HEK293 (cell line): ENCODE data around the gene GPR4.

Experiments used
- CTCF ChIA-PET: fragments of 350-600 bp; formaldehyde crosslinking; extraction: SDS; loops from one replicate; lab custom pipeline; 2021; ENCODE audit warnings: antibody characterized with exemption; lab: Yijun Ruan, JAX
- POLR2A ChIA-PET: fragments of 300-600 bp; formaldehyde crosslinking; extraction: SDS; loops from one replicate; lab custom pipeline; 2020; ENCODE audit warnings: antibody characterized with exemption, inconsistent platforms; lab: Yijun Ruan, JAX
- H3K27ac ChIP-seq: fragments of 200-500 bp; sonication (Bioruptor generic); 2 replicates; pipeline ENCODE4 v1.5.1; 2014; ENCODE audit warnings: low read depth, low read length, control low read depth, inconsistent platforms; ENCODE audit errors: extremely low read depth
- H3K36me3 ChIP-seq, 2 experiments: fragments of 200-500 bp in 1 of 2; sonication (Bioruptor generic) in 1 of 2; 1 replicate in 1 of 2; 2 replicates in 1 of 2; pipeline ENCODE4 v1.5.1; 2014 to 2017; ENCODE audit warnings: inconsistent platforms in 2 of 2, low read length in 2 of 2; ENCODE audit not compliant: control insufficient read depth in 2 of 2, insufficient read depth in 1 of 2
- H3K4me1 ChIP-seq: fragments of 200-500 bp; sonication (Bioruptor generic); 2 replicates; pipeline ENCODE4 v1.5.1; 2014; ENCODE audit warnings: mild to moderate bottlenecking, low read length, inconsistent platforms; ENCODE audit not compliant: control insufficient read depth, insufficient read depth
- H3K4me3 ChIP-seq: 2 replicates; pipeline ENCODE4 v1.5.1; 2011; ENCODE audit warnings: low read depth, mild to moderate bottlenecking, control low read depth, low read length, moderate library complexity
- H3K9me3 ChIP-seq: fragments of 200-500 bp; sonication (Bioruptor generic); 2 replicates; pipeline ENCODE4 v1.5.1; 2014; ENCODE audit warnings: low read depth, low read length, inconsistent platforms; ENCODE audit not compliant: control insufficient read depth, insufficient read depth
- GLI4 ChIP-seq: fragments of 450-650 bp; formaldehyde crosslinking; IDR thresholded peaks from 2 replicates; pipeline ENCODE4 v1.5.1; 2016; ENCODE audit warnings: missing biosample characterization, missing genetic modification characterization
- PRDM2 ChIP-seq: fragments of 450-650 bp; formaldehyde crosslinking; IDR thresholded peaks from 2 replicates; pipeline ENCODE4 v1.5.1; 2016; ENCODE audit warnings: missing biosample characterization, missing genetic modification characterization, borderline replicate concordance
- SP7 ChIP-seq: fragments of 450-650 bp; formaldehyde crosslinking; IDR thresholded peaks from 2 replicates; pipeline ENCODE4 v1.5.1; 2016; ENCODE audit warnings: missing biosample characterization, missing genetic modification characterization
- ZNF133 ChIP-seq: fragments of 450-650 bp; formaldehyde crosslinking; IDR thresholded peaks from 2 replicates; pipeline ENCODE4 v1.5.1; 2016; ENCODE audit warnings: missing biosample characterization, missing genetic modification characterization
- ZNF239 ChIP-seq: fragments of 450-650 bp; formaldehyde crosslinking; IDR thresholded peaks from 2 replicates; pipeline ENCODE4 v1.5.1; 2016; ENCODE audit warnings: missing biosample characterization, missing genetic modification characterization
- ZNF274 ChIP-seq, 2 experiments: fragments of 200-500 bp in 1 of 2; fragments of 450-650 bp in 1 of 2; sonication (Bioruptor generic) in 1 of 2; formaldehyde crosslinking in 1 of 2; IDR thresholded peaks; 2 replicates each; pipeline versions ENCODE4 v1.5.1 to v1.6.1; 2014 to 2016; ENCODE audit warnings: borderline replicate concordance in 1 of 2, inconsistent platforms in 1 of 2, low read length in 1 of 2, missing biosample characterization in 1 of 2, missing genetic modification characterization in 1 of 2
- ZNF362 ChIP-seq: fragments of 450-650 bp; formaldehyde crosslinking; IDR thresholded peaks from 2 replicates; pipeline ENCODE4 v1.5.1; 2016; ENCODE audit warnings: missing biosample characterization, missing genetic modification characterization
- ZNF366 ChIP-seq: fragments of 450-650 bp; formaldehyde crosslinking; conservative IDR thresholded peaks from 2 replicates; pipeline ENCODE4 v1.5.1; 2016; ENCODE audit warnings: missing biosample characterization, missing genetic modification characterization
- ZNF394 ChIP-seq: fragments of 450-650 bp; formaldehyde crosslinking; IDR thresholded peaks from 2 replicates; pipeline ENCODE4 v1.5.1; 2016; ENCODE audit warnings: missing biosample characterization, missing genetic modification characterization, mild to moderate bottlenecking, moderate library complexity, borderline replicate concordance
- ZNF513 ChIP-seq: fragments of 450-650 bp; IDR thresholded peaks from 2 replicates; pipeline ENCODE4 v1.5.1; 2018; ENCODE audit warnings: missing biosample characterization, missing genetic modification characterization
- ZNF518A ChIP-seq: fragments of 450-650 bp; formaldehyde crosslinking; conservative IDR thresholded peaks from 2 replicates; pipeline ENCODE4 v1.5.1; 2016; ENCODE audit warnings: low read depth, missing biosample characterization, missing genetic modification characterization
- ZNF610 ChIP-seq: fragments of 450-650 bp; formaldehyde crosslinking; IDR thresholded peaks from 2 replicates; pipeline ENCODE4 v1.5.1; 2016; ENCODE audit warnings: missing biosample characterization, missing genetic modification characterization, borderline replicate concordance
- ZNF660 ChIP-seq: fragments of 450-650 bp; IDR thresholded peaks from 2 replicates; pipeline ENCODE4 v1.5.1; 2018; ENCODE audit warnings: missing biosample characterization, mild to moderate bottlenecking, missing genetic modification characterization
- ZNF664 ChIP-seq: fragments of 450-650 bp; formaldehyde crosslinking; IDR thresholded peaks from 2 replicates; pipeline ENCODE4 v1.5.1; 2016; ENCODE audit warnings: missing biosample characterization, missing genetic modification characterization
- ZNF768 ChIP-seq: fragments of 450-650 bp; formaldehyde crosslinking; IDR thresholded peaks from 2 replicates; pipeline ENCODE4 v1.5.1; 2018; ENCODE audit warnings: missing biosample characterization, mild to moderate bottlenecking, missing genetic modification characterization
- ZNF837 ChIP-seq: fragments of 450-650 bp; formaldehyde crosslinking; IDR thresholded peaks from 2 replicates; pipeline ENCODE4 v1.5.1; 2016; ENCODE audit warnings: missing biosample characterization, missing genetic modification characterization
- ZSCAN30 ChIP-seq: fragments of 450-650 bp; IDR thresholded peaks from 2 replicates; pipeline ENCODE4 v1.5.1; 2018; ENCODE audit warnings: missing biosample characterization, mild to moderate bottlenecking, missing genetic modification characterization, moderate library complexity
- ZSCAN5A ChIP-seq: fragments of 450-650 bp; formaldehyde crosslinking; IDR thresholded peaks from 2 replicates; pipeline ENCODE4 v1.5.1; 2016; ENCODE audit warnings: missing biosample characterization, missing genetic modification characterization

The GPR4 gene

GRCh38 chr19:45587873-45588272 is 14.1 kb downstream of the GPR4 start:
- H3K4me1 ChIP-seq = peaks cover 4% of the 10 kb centered on the region
- no peak overlapping the region for H3K4me3 ChIP-seq
- CTCF ChIA-PET = interaction anchor here (1.1 kb wide), 1 partner anchor 29 kb away, joined by 3 read pairs; no protein-coding TSS in a partner anchor
- no peaks in the 10 kb centered on the region for H3K36me3 ChIP-seq
- H3K9me3 ChIP-seq = no peaks in the 10 kb centered on the region
- TF ChIP-seq ZNF610 (no peak), ZNF362 (tag by site-specific recombination) (no peak), ZNF274 (IDR thresholded peaks at IDR 0.05; ENCODE audit: low read length) (no peak), ZNF274 (tag by site-specific recombination; IDR thresholded peaks at IDR 0.05; ENCODE audit: borderline replicate concordance) (no peak)
- no peak overlapping the region for H3K27ac ChIP-seq
- POLR2A ChIA-PET = no interaction called here

- POLR2A ChIA-PET = interaction anchor here (1.4 to 1.5 kb wide), 3 partner anchors 57 to 278 kb away, joined by 4 to 22 read pairs (median 5); partner anchors contain the start of genes SIX5 and SYMPK
- Histone ChIP-seq H3K4me3 (peak overlapping the region; percentile 36), H3K9me3 (no peaks in the 10 kb centered on the region), H3K36me3 (peaks cover 0 to 7% of the 10 kb centered on the region in 2 experiments; a peak in 1 of 3 replicates), H3K27ac (peak overlapping the region; percentile 74; the same call in 1 of the 2 replicates), H3K4me1 (peaks cover 4% of the 10 kb centered on the region)
- CTCF ChIA-PET = interaction anchor here (0.6 to 2.4 kb wide), 5 partner anchors 27 to 106 kb away, joined by 3 to 6 read pairs (median 3); no protein-coding TSS in a partner anchor
- TF ChIP-seq ZNF239 (tag by site-specific recombination) = no peak
- TF ChIP-seq SP7 (tag by site-specific recombination) = peak; percentile 1; the same call in 1 of the 2 replicates
- peak; percentile 34; the same call in 1 of the 2 replicates for TF ChIP-seq ZNF513 (tag by site-specific recombination)
- TF ChIP-seq PRDM2 (tag by site-specific recombination) = no peak
- TF ChIP-seq ZNF660 = 0 out of 2 replicates have a peak, but pooled peaks have one; percentile 24
- TF ChIP-seq ZNF133 (tag by site-specific recombination) = no peak
- 0 out of 2 replicates have a peak, but pooled peaks have one; percentile 65 for TF ChIP-seq ZSCAN30 (tag by site-specific recombination)
- 0 out of 2 replicates have a peak, but pooled peaks have one; percentile 4 for TF ChIP-seq ZNF518A (tag by site-specific recombination)
- 0 out of 2 replicates have a peak, but pooled peaks have one; percentile 14 for TF ChIP-seq ZNF394 (tag by site-specific recombination)
- peak; percentile 99 for TF ChIP-seq ZNF768 (tag by site-specific recombination)
- TF ChIP-seq ZSCAN5A (tag by site-specific recombination) = 0 out of 2 replicates have a peak, but pooled peaks have one; percentile 39
- no peak for TF ChIP-seq ZNF366 (tag by site-specific recombination)
- TF ChIP-seq ZNF664 = no peak
- peak; percentile 31; the same call in 1 of the 2 replicates for TF ChIP-seq GLI4 (tag by site-specific recombination)
- no peak for TF ChIP-seq ZNF837 (tag by site-specific recombination)
These were observed 16.8 kb downstream of the GPR4 start for GRCh38 chr19:45585158-45585577.
